Subcutaneous adipose tissue (tissue), 4 donors: Measurements from ENCODE around the gene RNF121. TPM values are rescaled to one million over a fixed set of nuclear protein-coding genes. Genes with fewer than 3 reads are reported as not detected.

ENCODE experiments used
- CTCF ChIP-seq: fragments of 450-650 bp; IDR thresholded peaks from one replicate; pipeline ENCODE4 v1.5.1; 2016; ENCODE audit warnings: low read depth, mild to moderate bottlenecking, control low read depth, antibody characterized with exemption, moderate library complexity
- total RNA-seq, 4 donors: library from RNA; depleted of rRNA; stranded (reverse); fragments of >200 nt; gene quantifications; one replicate each; pipeline ENCODE4 v1.1.0, GENCODE V29; 2016

RNF121 gene
- total RNA-seq, 4 donors from 2014 or later, result 14.3 to 21.4 (median 17.8) TPM

DNA sequence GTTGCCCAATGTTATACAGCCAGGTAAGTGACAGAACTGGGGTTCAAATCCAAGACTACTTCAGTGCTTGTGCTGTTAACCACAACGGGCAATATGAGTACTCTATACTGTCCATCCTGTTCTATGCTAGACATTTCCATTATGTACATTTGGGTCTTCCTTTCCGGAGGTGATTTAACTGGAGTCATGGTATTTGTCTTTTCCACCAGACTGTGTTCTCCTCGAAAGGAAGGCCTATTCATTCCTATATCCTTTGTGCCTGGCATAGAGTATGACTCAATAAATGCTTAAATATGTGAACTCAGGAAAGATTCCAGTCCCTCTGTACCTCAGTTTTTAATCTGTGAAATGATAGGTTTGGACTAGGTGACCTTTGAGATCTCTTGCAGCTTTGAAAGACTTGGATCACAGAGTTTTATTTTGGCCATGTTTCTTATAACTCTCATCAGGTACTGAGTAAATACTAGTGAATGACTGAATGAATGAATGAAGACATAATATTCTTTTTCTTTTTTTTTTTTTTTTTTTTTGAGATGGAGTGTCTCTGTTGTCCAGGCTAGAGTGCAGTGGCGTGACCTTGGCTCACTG, 6.6 kb downstream of the RNF121 start:
- TF ChIP-seq CTCF, result no peak

GRCh38 chr11:71936825-71937224, 8.0 kb downstream of the RNF121 start:
- no peak for TF ChIP-seq CTCF

DNA sequence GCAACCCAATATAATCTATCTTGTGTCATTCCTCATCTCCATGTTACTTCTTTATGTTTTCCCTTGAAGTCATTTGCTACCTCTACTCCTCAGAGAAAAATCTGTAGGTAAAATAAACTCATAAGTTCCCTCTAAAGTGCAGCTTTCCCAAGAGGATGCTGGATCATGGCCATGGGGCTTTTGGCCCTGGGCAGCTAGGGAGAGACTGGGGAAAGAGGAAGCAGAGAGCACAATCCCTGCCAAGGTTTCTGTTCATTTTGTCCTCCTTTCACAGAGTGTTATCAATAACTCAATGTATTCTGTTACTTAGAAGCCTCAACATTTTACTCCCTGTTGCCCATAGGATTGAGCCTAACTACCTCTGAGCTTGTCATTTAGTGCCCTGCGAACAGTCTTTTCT, 9.0 kb downstream of the RNF121 start:
- no peak for TF ChIP-seq CTCF

DNA sequence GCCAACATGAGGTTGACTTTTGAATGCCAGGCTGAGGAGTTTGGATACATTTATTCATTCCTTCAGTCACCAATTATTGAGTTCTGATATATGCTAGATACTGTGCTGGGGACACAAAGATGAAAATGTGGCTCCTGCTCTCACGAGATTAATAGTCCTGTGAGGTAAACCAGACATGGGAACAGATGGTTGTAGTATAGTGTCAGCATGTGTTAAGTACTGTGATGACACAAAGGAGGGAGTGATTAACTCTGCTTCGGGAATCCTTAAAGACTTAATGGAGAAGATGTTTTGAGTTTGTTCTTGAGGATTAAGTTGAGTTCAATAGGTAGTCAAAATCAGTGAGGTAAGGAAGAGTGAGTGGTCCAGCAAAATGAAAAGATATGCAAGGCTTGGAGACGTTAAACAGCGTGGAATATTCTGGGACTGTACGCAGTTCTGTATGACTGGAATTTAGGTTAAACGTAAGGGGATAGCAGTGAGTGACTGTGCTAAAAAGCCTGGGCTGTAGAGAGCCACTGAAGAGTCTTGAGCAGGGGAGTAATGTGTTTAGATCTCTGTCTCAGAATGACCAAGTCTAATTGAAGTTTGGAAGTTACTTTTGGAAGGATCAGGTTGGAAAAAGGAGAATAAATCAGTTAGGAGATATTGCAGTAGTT, 11.8 kb downstream of the RNF121 start:
- TF ChIP-seq CTCF, result no peak

DNA sequence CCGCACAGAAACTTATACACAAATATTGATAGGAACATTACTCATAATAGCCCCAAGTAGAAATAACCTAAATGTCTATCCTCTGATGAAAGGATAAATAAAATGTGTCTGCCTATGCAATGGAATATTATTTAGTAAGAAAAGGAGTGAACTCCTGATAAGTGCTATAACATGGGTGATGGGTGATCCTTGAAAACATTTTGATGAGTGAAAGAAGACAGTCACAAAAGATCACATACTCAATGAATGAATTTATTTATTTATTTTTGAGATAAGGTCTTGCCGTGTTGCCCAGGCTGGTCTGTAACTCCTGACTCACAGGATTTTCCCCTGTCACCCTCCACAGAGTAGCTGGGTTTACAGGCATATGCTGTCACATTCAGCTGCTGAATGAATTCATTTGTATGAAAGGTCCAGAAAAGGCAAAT, 17.3 kb downstream of the RNF121 start:
- no peak for TF ChIP-seq CTCF

- TF ChIP-seq CTCF, result no peak
Measured at GRCh38 chr11:71947498-71947897, 18.7 kb downstream of the RNF121 start.

- TF ChIP-seq CTCF, result no peak
Measured at GRCh38 chr11:71948314-71949027, 19.6 kb downstream of the RNF121 start.
